K562 (cell line): ENCODE data around the gene CNTN5.

Experiments used
- BMI1 ChIP-seq: fragments of 150-350 bp; IDR thresholded peaks from 2 replicates; pipeline ENCODE4 v1.6.1; 2014; ENCODE audit warnings: low read length
- CBFB ChIP-seq: sonication (generic); formaldehyde crosslinking; IDR thresholded peaks from 2 replicates; pipeline ENCODE4 v1.4.0; 2020; ENCODE audit warnings: mild to moderate bottlenecking, missing genetic modification reagents
- DNMT1 ChIP-seq: fragments of 450-650 bp; IDR thresholded peaks from 2 replicates; pipeline ENCODE4 v1.6.1; 2016; ENCODE audit warnings: antibody characterized with exemption, mild to moderate bottlenecking
- MAFF ChIP-seq: IDR thresholded peaks from 2 replicates; pipeline ENCODE4 v1.6.1; 2012; ENCODE audit warnings: low read length, improper control_type of control experiment
- POLR2A ChIP-seq: fragments of 450-650 bp; conservative IDR thresholded peaks from 2 replicates; pipeline ENCODE4 v1.6.1; 2016
- RFX5 ChIP-seq: IDR thresholded peaks from 2 replicates; pipeline ENCODE4 v1.6.1; 2011; ENCODE audit warnings: low read depth, mild to moderate bottlenecking, improper control_type of control experiment, low read length
- TCF7 ChIP-seq: sonication (generic); IDR thresholded peaks from 2 replicates; pipeline ENCODE4 v1.6.1; 2016; ENCODE audit warnings: antibody characterized with exemption, borderline replicate concordance
- ZNF830 ChIP-seq: fragments of 250-450 bp; sonication (Bioruptor Pico); IDR thresholded peaks from 2 replicates; pipeline ENCODE4 v1.5.0; 2021; ENCODE audit warnings: mild to moderate bottlenecking
- TF ChIP-seq, protein P1 (sequence below), 2 experiments: fragments of 450-650 bp in 1 of 2; sonication (generic) in 1 of 2; formaldehyde crosslinking in 1 of 2; IDR thresholded peaks; 2 replicates each; pipeline versions ENCODE4 v1.7.1 to v1.9.0; 2016 to 2022; ENCODE audit warnings: inconsistent platforms in 1 of 2, mild to moderate bottlenecking in 1 of 2, missing genetic modification reagents in 1 of 2
- TF ChIP-seq, protein P2 (sequence below): fragments of 150-350 bp; IDR thresholded peaks from 2 replicates; pipeline ENCODE4 v1.6.1; 2014; ENCODE audit warnings: low read depth, mild to moderate bottlenecking, low read length, borderline replicate concordance

DNA sequence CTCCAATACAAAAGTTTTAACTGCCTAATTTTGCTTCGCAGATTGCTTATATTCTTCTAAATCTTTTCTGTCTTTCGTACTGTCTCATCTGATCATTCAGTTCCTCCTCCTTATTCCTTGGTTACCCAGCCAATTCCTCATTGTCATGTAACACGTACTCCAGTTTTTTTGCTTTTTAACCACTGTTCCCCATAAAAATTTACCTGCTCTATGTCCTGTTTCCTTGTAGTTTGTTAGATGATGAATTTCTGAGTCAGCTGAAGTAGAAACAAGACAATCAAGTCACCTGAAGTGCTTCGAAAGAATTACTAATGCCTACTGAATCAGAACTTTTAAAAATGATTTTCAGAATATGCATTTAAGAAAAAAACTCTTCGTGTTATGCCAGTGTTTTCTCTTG, 150.6 kb downstream of the CNTN5 start:
- TF ChIP-seq POLR2A: no peak
- TF ChIP-seq TCF7: no peak
- TF ChIP-seq RFX5: no peak
- TF ChIP-seq CBFB: no peak
- TF ChIP-seq ZNF830 (CRISPR knock-in tag): no peak
- no peak for TF ChIP-seq DNMT1
- no peak for TF ChIP-seq MAFF
- no peak for TF ChIP-seq BMI1
- TF ChIP-seq, protein P1, sequence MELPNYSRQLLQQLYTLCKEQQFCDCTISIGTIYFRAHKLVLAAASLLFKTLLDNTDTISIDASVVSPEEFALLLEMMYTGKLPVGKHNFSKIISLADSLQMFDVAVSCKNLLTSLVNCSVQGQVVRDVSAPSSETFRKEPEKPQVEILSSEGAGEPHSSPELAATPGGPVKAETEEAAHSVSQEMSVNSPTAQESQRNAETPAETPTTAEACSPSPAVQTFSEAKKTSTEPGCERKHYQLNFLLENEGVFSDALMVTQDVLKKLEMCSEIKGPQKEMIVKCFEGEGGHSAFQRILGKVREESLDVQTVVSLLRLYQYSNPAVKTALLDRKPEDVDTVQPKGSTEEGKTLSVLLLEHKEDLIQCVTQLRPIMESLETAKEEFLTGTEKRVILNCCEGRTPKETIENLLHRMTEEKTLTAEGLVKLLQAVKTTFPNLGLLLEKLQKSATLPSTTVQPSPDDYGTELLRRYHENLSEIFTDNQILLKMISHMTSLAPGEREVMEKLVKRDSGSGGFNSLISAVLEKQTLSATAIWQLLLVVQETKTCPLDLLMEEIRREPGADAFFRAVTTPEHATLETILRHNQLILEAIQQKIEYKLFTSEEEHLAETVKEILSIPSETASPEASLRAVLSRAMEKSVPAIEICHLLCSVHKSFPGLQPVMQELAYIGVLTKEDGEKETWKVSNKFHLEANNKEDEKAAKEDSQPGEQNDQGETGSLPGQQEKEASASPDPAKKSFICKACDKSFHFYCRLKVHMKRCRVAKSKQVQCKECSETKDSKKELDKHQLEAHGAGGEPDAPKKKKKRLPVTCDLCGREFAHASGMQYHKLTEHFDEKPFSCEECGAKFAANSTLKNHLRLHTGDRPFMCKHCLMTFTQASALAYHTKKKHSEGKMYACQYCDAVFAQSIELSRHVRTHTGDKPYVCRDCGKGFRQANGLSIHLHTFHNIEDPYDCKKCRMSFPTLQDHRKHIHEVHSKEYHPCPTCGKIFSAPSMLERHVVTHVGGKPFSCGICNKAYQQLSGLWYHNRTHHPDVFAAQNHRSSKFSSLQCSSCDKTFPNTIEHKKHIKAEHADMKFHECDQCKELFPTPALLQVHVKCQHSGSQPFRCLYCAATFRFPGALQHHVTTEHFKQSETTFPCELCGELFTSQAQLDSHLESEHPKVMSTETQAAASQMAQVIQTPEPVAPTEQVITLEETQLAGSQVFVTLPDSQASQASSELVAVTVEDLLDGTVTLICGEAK (IDR thresholded peaks at IDR 0.05): no peak
- TF ChIP-seq, protein P1 (CRISPR knock-in tag; IDR thresholded peaks at IDR 0.05): no peak
- TF ChIP-seq, protein P2, sequence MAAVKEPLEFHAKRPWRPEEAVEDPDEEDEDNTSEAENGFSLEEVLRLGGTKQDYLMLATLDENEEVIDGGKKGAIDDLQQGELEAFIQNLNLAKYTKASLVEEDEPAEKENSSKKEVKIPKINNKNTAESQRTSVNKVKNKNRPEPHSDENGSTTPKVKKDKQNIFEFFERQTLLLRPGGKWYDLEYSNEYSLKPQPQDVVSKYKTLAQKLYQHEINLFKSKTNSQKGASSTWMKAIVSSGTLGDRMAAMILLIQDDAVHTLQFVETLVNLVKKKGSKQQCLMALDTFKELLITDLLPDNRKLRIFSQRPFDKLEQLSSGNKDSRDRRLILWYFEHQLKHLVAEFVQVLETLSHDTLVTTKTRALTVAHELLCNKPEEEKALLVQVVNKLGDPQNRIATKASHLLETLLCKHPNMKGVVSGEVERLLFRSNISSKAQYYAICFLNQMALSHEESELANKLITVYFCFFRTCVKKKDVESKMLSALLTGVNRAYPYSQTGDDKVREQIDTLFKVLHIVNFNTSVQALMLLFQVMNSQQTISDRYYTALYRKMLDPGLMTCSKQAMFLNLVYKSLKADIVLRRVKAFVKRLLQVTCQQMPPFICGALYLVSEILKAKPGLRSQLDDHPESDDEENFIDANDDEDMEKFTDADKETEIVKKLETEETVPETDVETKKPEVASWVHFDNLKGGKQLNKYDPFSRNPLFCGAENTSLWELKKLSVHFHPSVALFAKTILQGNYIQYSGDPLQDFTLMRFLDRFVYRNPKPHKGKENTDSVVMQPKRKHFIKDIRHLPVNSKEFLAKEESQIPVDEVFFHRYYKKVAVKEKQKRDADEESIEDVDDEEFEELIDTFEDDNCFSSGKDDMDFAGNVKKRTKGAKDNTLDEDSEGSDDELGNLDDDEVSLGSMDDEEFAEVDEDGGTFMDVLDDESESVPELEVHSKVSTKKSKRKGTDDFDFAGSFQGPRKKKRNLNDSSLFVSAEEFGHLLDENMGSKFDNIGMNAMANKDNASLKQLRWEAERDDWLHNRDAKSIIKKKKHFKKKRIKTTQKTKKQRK: no peak
